Activated gamma-delta T cell (primary cell): Measurements from ENCODE around the gene XRCC3.

Experiments used
- DNase-seq: peaks from one replicate; lab custom pipeline; 2025; lab: John Stamatoyannopoulos, UW

XRCC3 gene

GRCh38 chr14:103706551-103707328, 8.5 kb downstream of the XRCC3 start:
- no peak for DNase-seq

DNA sequence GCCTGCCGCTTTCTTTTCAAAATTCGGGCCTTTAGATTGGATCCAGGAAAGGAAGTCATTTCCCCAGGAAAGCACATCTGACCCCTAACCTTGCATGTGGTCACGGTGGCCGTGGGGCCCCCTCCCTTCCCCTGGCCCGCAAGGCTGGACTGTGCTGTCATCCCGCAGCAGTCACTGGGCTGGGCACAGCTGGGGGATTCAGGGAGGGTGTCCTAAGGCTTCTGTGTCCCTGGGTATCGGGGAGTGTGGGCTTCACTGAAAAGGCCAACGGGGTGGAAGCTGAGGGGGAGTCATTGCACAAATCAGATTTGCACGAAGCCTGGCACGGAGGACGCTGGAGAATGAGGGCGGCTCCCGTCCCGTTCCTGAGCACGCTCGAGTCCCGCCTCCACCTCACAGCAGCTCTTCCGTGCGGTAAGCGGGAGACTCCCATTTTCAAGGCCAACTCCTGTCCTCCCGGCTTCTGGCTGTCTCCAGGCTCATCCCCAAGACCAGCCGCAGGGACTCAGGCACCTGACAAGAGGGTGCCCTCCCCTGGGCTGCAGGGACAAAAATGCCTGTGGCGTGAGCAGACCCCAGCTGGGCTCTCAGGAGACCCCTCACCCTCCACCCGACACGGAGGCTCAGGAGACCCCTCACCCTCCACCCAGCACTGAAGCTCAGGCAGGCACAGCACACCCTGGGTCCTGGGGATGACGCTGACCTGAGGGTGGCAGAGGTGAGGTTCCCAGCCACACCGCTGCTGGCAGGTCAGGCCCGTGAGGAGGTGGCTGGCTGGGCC, 9.6 kb downstream of the XRCC3 start:
- no peak for DNase-seq

DNA sequence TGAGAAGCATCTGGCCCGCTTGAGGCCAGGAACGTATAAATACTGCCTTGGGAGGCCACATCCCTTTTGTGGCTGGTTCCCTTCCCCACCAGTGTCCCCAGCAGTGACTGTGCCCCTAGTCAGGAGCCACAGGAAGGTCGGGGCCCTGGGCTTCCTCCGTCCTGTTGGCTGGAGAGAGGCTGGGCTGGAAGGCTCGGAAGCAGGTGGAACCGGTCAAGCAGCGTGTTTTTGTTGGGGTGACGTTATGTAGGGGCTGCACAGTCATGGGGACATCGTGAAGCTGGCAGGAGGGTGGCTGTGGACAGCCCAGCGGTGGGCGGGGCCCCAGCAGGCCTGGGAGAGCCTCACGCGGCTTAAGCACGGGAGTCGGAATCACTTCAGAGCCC, 10.1 kb downstream of the XRCC3 start:
- DNase-seq: no peak

GRCh38 chr14:103704708-103705107, 10.5 kb downstream of the XRCC3 start:
- no peak for DNase-seq

DNA sequence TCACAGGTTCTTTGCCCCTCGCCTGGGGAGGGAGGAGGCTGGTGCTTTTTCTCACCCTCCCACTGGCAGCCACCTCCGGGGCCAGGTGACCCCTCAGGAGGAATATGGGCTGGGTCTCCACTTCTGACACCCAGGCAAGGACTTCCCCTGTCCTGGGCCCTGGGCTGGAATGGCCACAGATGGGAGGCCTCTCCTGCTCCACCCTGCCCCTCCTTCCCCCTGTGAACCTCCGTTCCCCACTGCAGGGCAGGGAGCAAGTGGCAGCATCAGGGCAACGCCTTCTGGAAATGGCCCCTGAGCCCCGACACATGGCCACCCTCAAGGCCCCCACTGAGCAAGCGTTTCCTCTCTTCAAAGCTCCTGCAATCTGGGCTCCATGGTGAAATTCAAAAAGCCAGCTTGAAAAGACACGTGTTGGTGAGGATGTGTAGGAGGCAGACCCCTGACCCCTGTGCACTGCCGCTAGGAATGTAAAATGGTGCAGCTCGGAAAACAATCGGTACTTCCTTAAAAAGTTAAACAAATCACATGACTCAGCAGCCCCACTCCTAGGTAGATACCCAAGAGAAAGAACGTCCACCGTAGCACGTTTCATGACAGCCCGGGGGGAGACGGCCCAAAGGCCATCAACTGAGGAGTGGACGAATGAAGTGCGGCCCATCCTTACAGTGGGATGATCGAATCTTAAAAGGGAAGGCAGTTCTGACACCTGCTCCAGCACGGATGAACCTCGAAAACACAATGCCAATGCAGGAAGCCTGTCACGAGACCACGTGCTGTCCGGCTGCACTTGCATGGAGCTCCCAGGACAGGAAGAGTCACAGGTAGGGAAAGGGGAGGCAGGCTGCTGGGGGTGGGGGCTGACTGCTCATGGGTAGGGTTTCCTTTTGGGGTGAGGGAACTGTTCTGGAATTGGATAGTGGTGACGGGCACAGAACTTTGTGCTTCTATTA, 11.5 kb downstream of the XRCC3 start:
- DNase-seq: no peak

DNA sequence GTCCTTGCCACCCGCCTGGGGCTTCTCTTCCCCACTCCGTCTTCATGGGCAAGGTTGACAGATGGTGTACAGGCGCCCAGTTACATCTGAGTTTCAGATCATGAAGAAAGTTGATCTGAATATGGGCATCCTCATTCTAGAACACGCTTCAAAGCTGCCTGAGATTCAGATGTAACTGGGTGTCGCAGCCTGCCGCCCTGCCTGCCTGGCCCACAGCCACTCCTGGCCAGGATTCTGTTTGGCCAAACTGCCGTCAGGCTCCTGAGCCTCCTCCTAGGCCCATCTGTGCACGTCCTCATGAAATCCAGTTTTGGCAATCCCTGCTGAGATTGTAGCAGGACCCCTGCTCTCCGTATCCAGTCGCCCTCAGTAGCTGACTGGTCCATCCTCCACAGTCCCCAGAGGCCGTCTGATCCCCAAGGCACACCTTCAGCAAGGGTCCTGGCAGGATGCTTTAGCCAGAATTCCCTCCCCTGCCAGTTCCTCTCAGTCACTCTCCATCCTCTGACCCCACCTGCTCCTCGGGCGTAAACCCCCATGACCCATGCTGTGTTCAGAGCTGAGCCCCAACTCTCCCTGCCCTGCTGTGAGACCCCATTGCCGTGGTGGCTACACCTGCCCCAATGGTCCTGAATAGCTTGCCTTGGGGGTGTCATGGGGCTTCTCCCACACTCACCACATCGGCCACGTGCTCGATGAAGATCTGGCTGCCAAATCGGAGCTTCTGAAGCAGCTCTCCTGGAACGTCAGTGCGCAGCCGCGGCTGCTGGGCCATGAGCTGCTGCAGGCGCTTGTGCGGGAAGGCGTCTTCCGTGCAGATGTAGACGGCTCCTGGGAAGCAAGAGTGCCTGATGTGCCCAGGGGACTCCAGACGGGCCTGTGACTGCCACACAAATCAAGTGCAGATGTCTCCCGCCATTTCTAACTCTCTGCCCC, 12.5 kb downstream of the XRCC3 start:
- DNase-seq: no peak

DNA sequence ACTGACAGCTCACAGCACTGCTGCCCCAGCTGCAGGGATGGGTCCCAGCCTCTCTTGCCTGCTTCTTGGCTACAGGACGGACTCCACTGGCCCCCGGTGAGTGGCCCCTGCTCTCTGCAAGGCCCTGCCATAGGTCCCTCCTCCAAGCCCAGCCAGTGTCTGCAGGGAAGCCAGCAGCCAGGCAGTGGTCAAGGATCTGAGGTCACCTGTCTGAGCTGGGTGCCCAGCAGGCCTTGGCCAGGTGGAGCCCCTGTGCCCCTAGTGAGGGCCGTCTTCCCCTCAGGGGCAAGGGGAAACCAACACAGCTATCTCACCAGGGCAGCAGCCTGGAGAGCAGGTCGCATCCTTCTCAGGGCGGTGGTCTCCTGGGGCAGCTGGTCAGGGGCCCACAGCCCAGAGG, 13.2 kb downstream of the XRCC3 start:
- DNase-seq: no peak

DNA sequence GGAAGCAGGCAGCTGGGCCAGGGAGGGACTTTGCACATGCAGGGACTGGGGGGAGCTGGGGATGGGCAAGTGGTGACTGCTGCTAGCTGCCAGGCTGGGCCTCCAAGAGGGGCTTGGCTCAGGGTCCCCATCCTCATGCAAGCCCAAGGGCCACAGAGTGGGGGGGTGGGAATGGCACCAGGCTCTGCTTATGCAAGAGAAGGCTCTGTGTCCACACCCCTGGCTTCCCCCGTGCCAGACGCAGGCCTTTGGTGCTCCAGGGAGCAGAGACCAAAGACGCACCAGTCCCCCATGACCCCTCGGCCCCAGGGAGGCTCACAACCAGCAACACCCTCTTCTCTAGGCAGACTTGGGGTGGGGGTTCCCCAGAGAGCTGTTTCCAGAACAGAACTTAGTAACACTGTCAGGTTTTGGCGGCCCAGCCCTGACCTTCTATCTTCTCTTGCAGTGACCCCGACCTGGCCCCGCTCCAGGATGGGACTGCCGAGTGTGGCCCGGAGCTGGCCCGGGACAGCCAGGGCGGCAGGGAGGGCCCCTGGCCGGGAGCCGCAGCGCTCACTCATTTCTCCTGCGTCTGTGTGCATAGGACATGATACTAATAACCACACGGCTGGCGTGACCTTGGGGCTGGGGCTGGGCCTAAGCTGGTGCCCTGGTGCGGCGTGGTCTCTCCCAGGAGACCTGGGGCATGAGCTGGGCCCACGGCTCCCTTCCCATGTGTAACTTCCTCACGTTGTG, 14.3 kb downstream of the XRCC3 start:
- no peak for DNase-seq

- DNase-seq: no peak
Observed at GRCh38 chr14:103699901-103700752, 15.1 kb downstream of the XRCC3 start.

DNA sequence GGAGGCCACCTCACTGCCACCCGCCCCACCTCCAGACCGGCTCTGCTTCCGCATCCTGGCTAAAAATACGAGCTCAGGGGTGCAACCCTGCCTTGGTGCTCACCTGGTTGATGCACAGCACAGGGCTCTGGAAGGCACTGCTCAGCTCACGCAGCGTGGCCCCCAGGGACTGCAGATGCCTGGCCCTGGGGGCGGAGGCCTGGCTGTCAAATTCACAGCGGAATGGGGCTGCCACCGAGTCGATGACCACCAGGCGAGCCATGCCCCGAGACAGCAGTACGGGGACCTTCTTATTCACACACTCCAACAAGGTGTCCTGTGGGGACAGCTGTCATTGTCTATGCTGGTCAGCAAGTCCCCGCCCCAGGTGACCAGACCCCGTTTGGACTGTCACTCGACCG, 16.0 kb downstream of the XRCC3 start:
- no peak for DNase-seq

DNA sequence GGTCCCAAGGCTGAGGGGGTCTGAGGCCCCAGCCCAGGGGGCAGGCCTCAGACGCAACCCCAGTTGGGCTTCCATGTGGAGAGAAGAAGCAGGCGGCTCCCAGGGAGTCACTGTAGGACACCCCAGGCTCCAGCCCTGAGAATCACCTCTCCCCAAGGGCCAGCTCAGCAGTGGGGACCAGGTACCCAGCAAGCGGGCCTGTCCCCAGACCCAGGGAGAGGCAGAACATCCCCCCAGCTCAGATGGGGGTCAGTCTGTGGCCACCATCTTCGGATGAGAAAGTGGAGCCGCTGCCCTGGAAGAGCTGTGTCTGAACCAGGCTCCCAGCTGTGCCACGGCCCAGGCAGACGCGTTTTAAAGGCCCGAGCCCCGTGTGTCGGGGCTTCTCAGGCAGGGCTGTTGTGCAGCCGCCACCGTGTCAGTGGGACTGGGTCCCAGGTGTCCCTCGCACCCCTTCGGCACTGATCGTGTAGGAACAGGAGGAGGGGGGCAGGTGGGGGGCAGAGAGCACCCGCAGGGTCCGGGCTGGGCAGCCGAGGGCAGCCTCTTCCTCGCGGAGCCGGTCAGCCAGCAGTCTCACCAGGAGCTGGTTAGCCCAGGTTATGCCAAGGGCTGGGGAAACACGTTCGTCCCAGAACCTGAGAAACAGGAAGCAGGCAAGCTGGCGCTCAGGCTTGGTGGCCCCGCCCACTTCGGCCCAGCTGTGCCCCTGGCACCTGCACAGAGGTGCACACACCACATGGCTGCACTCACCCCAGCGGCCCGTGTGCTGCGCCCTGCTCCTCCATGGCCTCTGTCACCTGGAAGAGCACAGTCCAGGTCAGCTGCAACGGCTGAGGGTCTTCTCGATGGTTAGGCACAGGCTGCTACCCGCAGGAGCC, 16.6 kb downstream of the XRCC3 start:
- no peak for DNase-seq

- DNase-seq: no peak
Observed at GRCh38 chr14:103697603-103698379, 17.5 kb downstream of the XRCC3 start.

- no peak for DNase-seq
Observed at GRCh38 chr14:103697206-103697602, 18.0 kb downstream of the XRCC3 start.

DNA sequence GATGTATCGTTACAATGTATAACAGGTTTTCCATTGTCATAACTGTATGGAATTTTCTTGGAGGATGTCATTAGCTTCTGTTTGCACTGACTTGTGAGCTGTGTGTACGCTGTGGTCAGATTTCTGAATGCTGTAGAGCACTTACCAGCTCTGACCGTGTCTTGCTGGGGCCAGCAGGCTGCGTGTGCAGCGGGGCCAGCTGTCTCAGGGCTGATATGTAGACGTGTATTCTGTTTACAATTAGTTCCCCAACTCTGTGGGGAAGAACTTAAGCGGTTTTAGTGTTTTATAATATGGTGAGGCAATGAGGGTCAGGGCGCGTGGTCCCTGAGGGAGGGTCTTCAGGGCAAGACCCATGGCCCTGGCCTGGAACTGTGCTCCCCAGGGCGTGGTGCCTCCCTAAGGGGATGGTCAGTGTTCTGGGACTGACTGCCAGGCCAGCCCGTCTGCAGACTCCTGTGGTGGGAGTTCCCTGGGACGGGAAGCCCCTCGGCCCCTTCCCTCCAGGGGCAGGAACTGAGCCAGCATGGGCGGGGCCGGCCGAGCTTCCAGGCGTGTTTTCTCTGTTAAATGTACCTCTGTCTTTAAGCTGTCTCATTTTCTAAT, 18.7 kb downstream of the XRCC3 start:
- no peak for DNase-seq

DNA sequence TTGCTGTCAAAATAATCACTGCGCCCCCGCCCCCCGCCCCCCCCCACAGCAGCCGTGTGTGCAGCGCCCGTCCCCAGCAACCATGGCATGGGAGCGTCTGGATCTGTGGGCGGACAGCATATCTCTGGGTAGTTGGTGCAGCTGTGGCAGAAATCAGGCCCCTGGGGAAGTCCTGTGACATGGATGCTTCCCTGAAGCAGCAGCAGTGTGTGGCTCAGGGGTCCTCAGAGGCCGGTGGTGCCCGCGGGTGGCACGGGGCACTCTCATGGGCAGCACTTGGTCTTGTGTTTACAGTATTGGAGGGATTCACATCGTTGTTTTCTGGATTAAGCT, 19.2 kb downstream of the XRCC3 start:
- DNase-seq: no peak

GRCh38 chr14:103695296-103696069, 19.8 kb downstream of the XRCC3 start:
- no peak for DNase-seq
